DMS114 treated with DMSO at 0.1 percent for 48 hours (cell line): ENCODE measurements around the gene SEMA4A.
"Not testable (repeated sequence)": the region's sequence is repeated elsewhere in the genome, so short reads cannot be mapped to it uniquely, and the experiment has no call there.

Experiments used
- DNase-seq: peaks from one replicate; lab custom pipeline; 2025; ENCODE audit not compliant: unreplicated experiment; lab: John Stamatoyannopoulos, UW

Gene SEMA4A

DNA sequence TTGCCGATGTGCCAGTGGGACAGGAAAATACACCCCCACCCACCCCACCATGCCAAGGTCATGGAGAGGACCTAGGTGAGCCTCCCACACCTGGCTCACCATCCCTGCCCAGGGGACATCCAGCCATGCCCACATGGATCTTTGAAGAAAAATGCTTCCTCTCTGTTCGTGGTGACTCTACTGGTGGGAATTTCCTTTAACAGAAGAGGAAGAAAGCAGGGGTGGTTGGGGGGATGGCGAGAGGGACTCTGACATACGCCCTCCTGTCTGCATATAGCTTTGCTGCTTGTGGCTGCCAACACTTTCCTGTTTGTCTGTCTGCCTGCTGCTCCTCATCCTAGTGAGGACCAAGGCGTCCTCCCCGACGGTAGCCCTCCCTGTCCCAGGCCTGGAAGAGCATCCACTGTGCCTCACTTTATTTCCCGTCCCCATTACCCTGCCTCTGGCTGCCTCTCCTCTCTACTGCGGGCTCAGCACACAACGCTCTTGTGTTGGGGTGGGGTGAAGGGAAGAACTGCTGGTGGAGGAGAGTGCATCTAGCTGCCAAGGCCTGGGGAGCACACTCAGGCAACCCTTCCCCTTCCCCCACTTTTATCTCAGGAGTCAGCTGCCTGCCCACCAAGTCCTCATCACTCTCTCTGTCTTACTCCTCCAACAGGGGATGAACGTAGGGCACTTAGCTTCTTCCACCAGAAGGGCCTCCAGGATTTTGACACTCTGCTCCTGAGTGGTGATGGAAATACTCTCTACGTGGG lies 2.5 kb downstream of the SEMA4A start:
- no peak for DNase-seq

DNA sequence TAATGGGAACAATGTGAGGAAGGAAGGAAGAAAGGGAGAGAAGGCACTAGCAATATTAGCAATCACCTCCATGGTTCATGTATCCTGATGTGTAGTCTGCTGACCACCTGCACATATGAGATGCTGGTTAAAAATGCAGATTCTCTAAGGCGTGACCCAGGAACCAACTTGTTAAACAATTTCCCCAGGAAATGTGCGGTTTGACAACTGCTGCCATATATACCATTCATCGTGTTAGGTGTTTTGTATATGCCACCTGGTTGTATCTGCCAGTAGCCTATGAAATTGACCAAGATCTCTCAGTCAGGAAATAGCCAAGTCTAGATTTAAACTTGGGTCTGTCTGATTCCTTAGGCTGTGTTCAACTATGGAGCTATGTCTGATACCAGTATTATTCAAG lies 4.1 kb downstream of the SEMA4A start:
- no peak for DNase-seq

DNA sequence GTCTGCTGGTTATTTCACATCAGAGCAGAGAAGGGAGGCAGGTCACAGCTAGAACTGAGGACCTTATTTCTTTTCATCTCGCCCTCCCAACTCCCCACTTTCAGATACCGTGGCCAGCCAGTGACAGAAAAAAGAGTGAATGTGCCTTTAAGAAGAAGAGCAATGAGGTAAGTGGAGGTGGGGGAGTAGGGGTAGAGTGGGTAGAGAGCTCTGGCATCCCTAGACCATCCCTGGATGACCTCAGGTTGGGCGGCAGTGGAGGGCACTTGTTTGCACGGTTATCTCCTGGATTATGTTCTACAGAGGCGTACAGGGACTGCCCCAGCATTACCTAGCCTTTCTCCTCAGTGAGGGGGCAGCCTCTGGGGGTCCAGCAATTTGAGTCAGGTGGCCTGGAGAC lies 4.6 kb downstream of the SEMA4A start:
- no peak for DNase-seq

DNA sequence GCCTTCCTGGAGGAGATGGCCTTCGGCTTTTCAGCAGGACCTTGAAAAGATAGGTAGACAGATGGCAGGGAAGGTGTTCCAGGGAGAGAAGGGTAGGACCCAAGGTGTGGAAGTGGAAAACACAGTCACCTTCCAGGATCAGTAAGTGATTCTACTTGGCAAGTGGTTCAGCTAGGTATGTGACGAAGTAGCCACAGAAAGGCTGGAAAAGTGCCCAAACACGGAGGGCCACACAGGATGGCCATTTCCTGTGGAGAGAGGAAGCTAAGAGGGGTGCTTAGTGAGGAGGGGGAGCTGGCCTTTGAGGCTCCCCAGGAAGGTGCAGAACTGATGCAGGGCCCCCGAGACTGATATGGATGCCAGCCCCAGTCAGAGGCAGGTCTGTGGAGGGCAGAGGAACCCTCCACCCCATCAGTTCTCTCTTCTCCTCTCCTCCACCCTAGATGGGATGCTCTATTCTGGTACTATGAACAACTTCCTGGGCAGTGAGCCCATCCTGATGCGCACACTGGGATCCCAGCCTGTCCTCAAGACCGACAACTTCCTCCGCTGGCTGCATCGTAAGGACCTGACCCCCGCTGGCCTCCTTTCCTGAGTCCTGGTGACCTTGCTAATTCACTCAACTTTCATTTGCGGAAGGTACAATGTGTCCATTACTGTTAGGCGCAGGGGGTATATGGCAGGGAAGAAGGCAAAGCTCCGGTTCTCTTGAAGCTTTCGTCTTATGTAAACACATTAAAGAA lies 6.8 kb downstream of the SEMA4A start:
- no peak for DNase-seq

DNA sequence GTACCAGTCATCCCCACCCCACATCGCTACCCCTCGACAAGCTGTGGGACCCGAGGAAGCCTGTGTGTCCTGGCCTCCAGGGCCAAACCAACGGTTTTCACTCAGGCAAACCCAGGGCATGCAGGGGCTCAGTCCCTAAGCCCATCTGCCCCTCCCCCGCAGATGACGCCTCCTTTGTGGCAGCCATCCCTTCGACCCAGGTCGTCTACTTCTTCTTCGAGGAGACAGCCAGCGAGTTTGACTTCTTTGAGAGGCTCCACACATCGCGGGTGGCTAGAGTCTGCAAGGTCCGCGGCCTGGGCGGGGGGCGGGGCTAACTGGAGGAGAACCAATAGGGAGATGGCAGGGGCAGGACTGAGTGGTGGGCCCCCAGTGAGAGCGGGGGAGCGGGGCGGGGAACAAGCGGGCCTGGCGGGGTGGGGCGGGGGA lies 7.4 kb downstream of the SEMA4A start:
- peak; percentile 70 for DNase-seq

DNA sequence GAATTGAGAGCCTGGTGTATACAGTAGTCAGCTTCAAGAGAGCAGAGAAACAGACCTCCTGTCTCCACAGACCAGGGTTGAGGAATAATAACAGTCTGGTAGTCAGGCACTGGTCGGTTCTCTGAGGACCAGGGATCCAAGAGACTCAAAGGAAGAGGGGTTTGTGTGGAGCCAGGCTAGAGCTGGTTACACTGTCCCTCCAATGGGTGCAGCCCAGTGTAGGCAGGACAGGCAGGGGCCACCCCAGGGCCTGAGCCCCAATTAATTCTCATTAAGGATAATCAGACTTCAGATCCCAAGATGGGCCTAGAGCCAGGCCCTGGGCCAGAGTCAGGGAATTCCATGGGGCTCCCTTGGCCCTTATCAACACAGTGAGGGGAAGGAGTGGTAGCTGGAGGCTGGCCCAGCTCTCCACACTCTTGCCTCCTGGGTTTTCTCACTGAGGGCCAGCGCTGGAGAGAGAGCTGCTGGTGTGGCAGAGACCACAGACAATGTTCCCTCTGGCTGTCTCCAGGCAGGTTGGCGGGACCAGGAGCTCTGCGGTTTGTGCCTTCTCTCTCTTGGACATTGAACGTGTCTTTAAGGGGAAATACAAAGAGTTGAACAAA lies 9.1 kb downstream of the SEMA4A start:
- no peak for DNase-seq

DNA sequence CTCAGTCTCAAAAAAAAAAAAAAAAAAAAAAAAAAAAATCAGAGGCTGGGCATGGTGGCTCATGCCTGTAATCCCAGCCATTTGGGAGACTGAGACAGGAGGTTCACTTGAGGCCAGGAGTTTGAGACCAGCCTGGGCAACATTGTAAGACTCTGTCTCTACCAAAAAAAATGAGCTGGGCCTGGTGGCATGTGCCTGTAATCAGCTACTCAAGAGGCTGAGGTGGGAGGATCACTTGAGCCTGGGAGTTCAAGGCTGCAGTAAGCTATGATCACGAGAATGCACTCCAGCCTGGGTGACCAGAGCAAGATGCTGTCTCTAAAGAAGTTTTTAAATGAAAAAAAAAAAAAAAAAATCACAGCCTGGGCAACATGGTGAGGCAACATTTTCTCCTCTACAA lies 10.3 kb downstream of the SEMA4A start:
- DNase-seq = no peak

DNA sequence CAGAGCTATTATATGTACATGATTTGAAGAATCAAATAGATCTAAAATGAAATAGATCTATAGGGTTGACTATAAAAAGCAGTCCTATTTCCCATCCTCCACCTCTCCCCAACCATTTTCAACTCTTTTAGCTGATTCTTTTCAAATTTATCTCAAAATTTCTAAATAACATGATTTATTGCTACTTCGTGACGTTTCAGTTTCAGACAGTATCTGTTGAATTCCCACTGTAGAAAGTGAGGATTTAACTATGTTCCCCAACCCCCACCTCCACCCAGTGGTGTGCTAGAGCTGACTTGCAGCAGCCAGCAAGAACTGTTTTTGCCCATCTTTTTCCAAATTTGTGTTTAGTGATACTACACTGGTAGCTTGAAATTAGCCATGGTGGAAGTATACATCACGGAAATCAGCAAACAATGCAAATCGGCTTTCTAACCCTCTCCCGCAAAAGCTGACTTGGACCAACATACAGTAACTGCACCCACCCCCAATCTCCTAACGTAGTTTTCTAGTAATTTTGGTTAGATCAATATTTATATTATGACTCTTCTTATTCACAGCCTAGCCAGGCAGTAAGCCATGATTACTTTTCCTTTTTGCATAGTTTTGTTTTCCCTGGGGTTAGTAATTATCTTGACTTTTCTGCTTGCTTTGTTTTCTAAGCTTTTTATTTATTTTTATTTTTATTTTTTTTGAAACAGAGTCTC lies 10.9 kb downstream of the SEMA4A start:
- no peak for DNase-seq

DNA sequence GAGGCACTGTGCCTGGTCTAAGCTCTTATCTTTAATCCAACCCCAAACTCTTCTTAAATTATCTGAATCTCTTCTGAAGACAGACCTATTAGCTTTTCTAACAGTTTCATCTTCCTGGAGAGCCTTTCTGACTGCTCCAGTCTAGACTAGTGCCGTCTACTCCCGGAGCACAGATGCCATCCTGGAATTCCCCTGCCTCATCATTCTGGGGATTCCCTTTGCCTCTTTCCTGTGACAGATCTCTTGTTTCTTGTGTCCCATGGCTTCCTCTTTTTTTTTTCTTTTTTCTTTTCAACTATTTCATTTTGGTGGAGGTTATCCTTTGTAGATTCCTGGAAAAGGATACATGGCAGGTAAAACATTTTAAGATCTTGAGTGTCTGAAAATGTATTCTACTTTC lies 11.7 kb downstream of the SEMA4A start:
- DNase-seq = no peak

DNA sequence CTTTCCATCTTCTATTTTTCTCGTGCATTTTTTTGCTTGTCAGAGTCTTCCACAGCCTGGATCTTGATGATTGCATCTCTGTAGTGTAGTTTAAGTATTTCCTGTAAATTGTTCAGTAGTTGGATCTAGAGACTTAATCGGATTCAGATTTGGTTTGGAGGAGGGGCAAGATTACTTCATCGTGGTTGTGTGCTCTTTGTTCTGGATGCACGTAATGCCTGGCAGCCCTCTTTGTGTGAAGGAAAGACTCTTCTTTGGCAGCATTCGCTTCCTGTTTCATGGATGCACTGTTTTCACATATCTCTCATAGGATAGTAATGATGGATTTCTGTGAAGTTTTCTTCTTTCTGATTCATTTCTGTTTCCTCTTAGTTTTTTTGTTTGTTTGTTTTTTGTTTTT lies 14.2 kb downstream of the SEMA4A start:
- no peak for DNase-seq

DNA sequence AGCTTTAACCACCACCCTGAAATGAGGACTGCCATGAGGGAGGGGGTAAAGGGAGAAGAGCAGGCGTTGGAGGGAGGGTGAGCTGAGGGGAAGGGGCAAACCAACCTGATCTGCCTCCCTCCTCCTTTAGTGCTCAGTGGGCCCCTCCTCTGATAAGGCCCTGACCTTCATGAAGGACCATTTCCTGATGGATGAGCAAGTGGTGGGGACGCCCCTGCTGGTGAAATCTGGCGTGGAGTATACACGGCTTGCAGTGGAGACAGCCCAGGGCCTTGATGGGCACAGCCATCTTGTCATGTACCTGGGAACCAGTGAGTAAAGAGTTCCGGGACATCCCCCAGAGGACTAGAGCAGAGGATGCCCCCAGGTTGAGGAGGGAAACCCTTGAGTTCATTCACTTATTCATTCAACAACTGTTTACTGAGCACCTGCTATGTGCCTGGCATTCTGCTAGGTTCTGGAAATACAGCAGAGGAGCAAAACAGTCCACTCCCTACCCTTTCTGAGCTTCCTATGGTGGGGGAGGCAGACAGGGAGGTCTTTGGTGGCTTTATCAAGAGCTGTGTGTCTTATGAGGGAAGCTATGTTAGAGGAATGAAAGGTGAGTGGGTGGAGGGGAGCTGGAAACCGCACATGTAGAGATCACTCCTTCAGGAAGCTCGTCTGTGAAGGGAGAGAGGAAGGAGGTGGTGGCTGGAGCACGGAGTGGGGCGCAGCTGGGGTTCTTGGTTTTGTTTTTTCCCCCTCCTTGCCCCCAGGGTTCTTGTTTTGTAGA lies 19.5 kb downstream of the SEMA4A start:
- DNase-seq = no peak

DNA sequence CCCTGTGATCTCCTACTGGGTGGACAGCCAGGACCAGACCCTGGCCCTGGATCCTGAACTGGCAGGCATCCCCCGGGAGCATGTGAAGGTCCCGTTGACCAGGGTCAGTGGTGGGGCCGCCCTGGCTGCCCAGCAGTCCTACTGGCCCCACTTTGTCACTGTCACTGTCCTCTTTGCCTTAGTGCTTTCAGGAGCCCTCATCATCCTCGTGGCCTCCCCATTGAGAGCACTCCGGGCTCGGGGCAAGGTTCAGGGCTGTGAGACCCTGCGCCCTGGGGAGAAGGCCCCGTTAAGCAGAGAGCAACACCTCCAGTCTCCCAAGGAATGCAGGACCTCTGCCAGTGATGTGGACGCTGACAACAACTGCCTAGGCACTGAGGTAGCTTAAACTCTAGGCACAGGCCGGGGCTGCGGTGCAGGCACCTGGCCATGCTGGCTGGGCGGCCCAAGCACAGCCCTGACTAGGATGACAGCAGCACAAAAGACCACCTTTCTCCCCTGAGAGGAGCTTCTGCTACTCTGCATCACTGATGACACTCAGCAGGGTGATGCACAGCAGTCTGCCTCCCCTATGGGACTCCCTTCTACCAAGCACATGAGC lies 23.3 kb downstream of the SEMA4A start:
- DNase-seq = no peak

DNA sequence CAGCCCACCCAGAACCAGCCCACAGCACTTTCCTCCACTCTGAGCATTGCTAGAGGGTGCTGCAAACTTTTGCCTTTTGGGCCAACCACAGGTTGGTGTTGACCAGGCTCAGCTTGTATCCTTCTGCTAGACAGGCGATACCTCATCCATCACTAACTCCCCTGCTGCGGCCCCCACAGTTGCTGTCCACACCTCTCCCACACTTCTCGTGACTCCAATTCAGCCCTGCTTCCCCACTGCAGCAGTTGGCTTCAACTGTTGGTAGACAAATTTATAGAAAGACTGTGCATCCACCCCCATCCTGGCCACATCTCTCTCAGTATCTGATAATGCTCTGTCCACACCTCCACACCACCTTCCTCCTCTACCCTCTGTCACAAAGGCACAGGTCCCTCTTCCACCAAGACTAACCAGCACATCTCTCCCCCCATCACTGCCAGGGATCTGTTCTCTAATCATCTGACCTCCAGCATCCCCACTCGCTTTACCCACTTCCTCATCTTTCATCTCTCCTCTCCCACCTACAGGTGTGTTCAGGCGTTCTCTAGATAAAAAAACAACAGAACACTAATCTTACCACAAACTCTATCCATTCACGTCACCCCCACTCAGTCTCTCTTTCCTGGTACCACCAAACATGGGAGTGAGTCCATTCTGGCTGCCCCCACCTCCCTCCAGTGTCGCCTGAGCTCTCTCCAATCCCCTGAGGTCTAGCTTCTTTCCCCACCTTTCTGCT lies 24.7 kb downstream of the SEMA4A start:
- DNase-seq = no peak

DNA sequence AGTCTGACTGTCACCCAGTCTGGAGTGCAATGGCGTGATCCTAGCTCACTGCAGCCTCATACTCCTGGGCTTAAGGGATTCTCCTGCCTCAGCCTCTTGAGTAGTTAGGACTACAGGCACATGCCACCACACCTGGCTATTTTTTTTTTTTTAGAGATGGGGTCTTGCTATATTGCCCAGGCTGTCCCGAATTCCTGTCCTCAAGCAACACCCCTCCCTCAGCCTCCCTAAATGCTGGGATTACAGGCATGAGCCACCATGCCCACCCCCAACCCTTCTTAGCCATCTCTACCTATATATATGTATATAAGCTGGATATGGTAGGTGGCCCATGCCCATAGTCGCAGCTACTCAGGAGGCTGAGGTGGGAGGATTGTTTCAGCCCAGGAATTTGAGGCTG lies 27.1 kb downstream of the SEMA4A start:
- DNase-seq = no peak

DNA sequence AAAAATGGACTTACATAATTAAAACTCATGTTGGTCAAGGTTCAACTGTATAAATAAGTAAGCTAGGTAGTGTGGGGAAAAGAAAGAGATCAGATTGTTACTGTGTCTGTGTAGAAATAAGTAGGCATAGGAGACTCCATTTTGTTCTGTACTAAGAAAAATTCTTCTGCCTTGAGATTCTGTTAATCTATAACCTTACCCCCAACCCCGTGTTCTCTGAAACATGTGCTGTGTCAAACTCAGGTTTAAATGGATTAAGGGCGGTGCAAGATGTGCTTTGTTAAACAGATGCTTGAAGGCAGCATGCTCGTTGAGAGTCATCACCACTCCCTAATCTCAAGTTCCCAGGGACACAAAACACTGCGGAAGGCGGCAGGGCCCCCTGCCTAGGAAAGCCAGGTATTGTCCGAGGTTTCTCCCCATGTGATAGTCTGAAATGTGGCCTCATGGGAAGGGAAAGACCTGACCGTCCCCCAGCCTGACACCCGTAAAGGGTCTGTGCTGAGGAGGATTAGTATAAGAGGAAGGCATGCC lies 28.1 kb downstream of the SEMA4A start:
- DNase-seq = not testable (repeated sequence)

DNA sequence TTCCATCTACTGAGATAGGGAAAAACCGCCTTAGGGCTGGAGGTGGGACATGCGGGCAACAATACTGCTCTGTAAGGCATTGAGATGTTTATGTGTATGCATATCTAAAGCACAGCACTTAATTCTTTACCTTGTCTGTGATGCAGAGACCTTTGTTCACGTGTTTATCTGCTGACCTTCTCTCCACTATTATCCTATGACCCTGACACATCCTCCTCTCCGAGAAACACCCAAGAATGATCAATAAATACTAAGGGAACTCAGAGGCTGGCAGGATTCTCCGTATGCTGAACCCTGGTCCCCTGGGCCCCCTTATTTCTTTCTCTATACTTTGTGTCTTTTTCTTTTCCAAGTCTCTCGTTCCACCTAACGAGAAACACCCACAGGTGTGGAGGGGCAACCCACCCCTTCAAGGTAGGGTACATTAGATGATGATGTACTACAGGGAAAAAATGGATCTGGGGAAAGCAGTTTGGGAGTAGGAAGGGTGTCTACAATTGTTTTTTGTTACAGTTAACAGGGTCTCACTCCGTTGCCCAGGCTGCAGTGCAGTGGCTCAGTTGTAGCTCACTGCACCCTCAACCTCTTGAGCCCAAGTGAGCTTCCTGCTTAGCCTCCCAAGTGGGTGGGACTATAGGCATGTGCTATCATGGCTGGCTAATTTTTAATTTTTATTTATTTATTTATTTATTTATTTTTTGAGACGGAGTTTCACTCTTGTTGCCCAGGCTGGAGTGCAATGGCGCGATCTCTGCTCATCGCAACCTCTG lies 28.8 kb downstream of the SEMA4A start:
- DNase-seq = not testable (repeated sequence)

DNA sequence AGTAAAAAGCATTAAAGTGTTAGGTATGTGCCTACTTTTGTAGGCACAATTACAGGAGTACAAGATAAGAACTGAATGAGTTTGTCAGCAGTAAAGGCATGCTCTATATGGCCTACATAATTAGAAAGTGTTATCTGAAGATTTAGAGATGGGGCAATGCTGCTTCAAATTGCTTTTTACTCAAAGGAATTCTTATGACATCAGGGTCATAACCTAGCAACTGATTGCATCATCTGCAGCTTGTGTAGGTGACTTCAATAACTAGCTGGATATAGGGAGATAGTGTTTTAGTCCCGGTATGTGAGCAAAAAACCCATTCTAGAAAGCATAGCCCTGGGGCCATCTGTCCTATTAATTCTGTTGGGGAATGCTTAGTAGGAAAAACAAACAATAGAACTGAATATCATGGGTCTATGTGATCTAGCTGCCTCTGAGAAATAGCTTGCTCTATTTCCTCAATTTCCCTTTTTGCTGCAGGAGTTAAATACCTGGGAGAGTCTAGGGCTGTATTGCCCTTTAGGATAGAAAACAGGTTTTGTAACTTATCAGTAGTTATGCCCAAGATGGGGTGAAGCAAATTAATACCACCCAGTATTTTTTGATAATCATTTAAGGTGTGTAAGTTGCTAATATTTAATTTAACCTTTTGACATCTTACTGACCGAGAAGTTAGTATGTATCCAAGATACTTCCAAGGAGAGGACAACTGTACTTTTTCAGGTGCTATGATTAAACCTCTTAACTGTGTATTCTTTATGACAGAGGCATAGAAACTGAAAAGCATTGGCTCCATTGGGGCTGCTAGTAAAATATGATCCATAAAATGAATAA lies 33.2 kb downstream of the SEMA4A start:
- DNase-seq = not testable (repeated sequence)

DNA sequence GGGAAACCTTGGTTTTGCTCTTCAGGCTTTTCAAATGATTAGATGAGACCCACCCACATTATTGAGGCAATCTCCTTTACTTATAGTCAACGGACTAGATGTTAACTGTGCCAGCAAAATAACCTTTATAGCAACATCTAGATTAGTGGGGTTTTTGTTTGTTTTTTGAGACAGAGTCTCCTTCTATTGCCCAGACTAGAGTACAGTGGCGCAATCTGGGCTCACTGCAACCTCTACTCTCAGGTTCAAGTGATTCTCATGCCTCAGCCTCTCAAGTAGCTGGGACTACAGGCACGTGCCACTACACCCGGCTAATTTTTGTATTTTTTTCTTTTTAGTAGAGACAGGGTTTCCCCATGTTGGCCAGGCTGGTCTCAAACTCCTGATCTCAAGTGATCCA lies 36.9 kb downstream of the SEMA4A start:
- DNase-seq = not testable (repeated sequence)
